Psoas muscle (tissue), 8 donors: ENCODE data around the gene ACD. TPM values are rescaled to one million over a fixed set of nuclear protein-coding genes. Genes with fewer than 3 reads are reported as not detected.

Source experiments
- ATAC-seq, 4 donors: fragments of 200-7000 bp; cut with Tn5 transposase; one replicate each; pipeline ENCODE4 v1.9.1; 2020; ENCODE audit warnings: moderate library complexity in 3 of 4, mild to moderate bottlenecking in 2 of 4
- DNase-seq, 2 donors: peaks; one replicate each; pipeline ENCODE4 v3.0.0-alpha.2; 2020
- H3K27ac ChIP-seq: fragments of 200-600 bp; one replicate; pipeline ENCODE4 v1.8.0; 2022
- H3K27me3 ChIP-seq, 3 donors: fragments of 200-600 bp in 1 of 3; one replicate each; pipeline versions ENCODE4 v1.6.1 to v1.8.0; 2013 to 2022; ENCODE audit warnings: low read length in 2 of 3, mild to moderate bottlenecking in 2 of 3, moderate library complexity in 1 of 3; ENCODE audit not compliant: insufficient read depth in 3 of 3
- H3K36me3 ChIP-seq, 2 donors: fragments of 200-600 bp in 1 of 2; one replicate each; pipeline versions ENCODE4 v1.6.1 to v1.8.0; 2013 to 2022; ENCODE audit warnings: low read depth in 1 of 2, mild to moderate bottlenecking in 1 of 2, moderate library complexity in 1 of 2; ENCODE audit not compliant: insufficient read depth in 1 of 2
- H3K4me1 ChIP-seq: fragments of 200-600 bp; one replicate; pipeline ENCODE4 v1.8.0; 2022
- H3K4me3 ChIP-seq: fragments of 200-600 bp; one replicate; pipeline ENCODE4 v1.8.0; 2022; ENCODE audit warnings: mild to moderate bottlenecking
- H3K9me3 ChIP-seq: fragments of 200-600 bp; one replicate; pipeline ENCODE4 v1.8.0; 2022
- CTCF ChIP-seq: fragments of 200-600 bp; IDR thresholded peaks from one replicate; pipeline ENCODE4 v1.8.0; 2022; ENCODE audit warnings: antibody characterized with exemption
- WGBS, 3 donors: extraction: QIAGEN DNeasy Blood & Tissue Kit; methylation state at CpG; one replicate each; pipeline versions ENCODE4 v1.1.6 to v1.1.7; 2013; 5-methylcytosine and 5-hydroxymethylcytosine counted together
- intact Hi-C, 2 donors: fragments of 100-400 bp; cut with DNase I; formaldehyde crosslinking; loops; one replicate each; pipeline versions ENCODE4 v1.11.0 to v1.14.2; 2022
- polyA plus RNA-seq, 3 donors: library from polyadenylated mRNA; stranded (reverse); fragments of 200-250 nt; gene quantifications; one replicate each; pipeline ENCODE4 v1.2.3, GENCODE V29; 2013
- total RNA-seq, 4 donors: library from RNA; stranded (reverse); fragmentation: NEBNext Ultra II Directional in 2 of 4; extraction: Animal tissue kit (Norgen Biotek cat#: 25700) in 2 of 4; gene quantifications; one replicate each; pipeline versions ENCODE4 v1.2.1 to v1.2.4, GENCODE V29; 2021 to 2023
- donor health status: healthy with polysubstance abuse.
- donor health status: DM: no; HTN: no; CAD: no; lungs with moderate emphysema.
- donor health status: Bipolar disorder and iron deficiency.
- donor health status: healthy.
- donor health status: DM: yes; HTN: yes; CAD: no.
- donor health status: DM: no; HTN: no; CAD: no.
- donor health status: DM: no; HTN: no; CAD: no.
- donor health status: DM: yes; HTN: yes; CAD: no.

ACD gene
- total and polyA plus RNA-seq, 7 donors = 4.9 to 16.7 (median 8.9) TPM

- H3K9me3 ChIP-seq = no peaks in the 10 kb centered on the region
- intact Hi-C loops = no loop called here
- no peak for TF ChIP-seq CTCF
- peaks cover 0 to 36% of the 10 kb centered on the region in 2 donors for H3K36me3 ChIP-seq
- no peak overlapping the region for H3K4me3 ChIP-seq
- DNase-seq (no peak), ATAC-seq (no peak)
- H3K27ac ChIP-seq = no peak overlapping the region
- H3K27me3 ChIP-seq = no peaks in the 10 kb centered on the region
- H3K4me1 ChIP-seq = peaks cover 24% of the 10 kb centered on the region
- WGBS, 3 donors = 90 to 95% (median 94%) methylated on average over 34 of the region's 34 CpGs
Measured at GRCh38 chr16:67661886-67662652, 2.0 kb upstream of the ACD start.

- TF ChIP-seq CTCF = no peak
- Histone ChIP-seq H3K36me3 (peaks cover 0 to 36% of the 10 kb centered on the region in 2 donors), H3K4me3 (peak overlapping the region; percentile 91), H3K9me3 (no peaks in the 10 kb centered on the region), H3K27me3 (no peaks in the 10 kb centered on the region), H3K27ac (peak overlapping the region; percentile 87), H3K4me1 (peaks cover 21% of the 10 kb centered on the region)
- intact Hi-C loops = no loop called here
- no peak for DNase-seq
- no peak for ATAC-seq
- WGBS, 3 donors = 19 to 23% (median 19%) methylated on average over 35 to 39 of the region's 39 CpGs
Measured at GRCh38 chr16:67661101-67661761, 1.2 kb upstream of the ACD start.

GRCh38 chr16:67660564-67661028 lies 536 bp upstream of the ACD start, which contains the start of gene PARD6A:
PARD6A (plus strand) TSS chr16:67660960; CDS start chr16:67661039, 79 bp downstream.
- TF ChIP-seq CTCF = no peak
- Histone ChIP-seq H3K9me3 (no peaks in the 10 kb centered on the region), H3K4me3 (peak within 1 kb of the TSS; percentile 91), H3K27ac (peak within 1 kb of the TSS; percentile 87), H3K4me1 (peaks cover 16% of the 10 kb centered on the region), H3K36me3 (peaks cover 0 to 36% of the 10 kb centered on the region in 2 donors), H3K27me3 (no peaks in the 10 kb centered on the region)
- peak; percentile 94 to 97 for DNase-seq
- intact Hi-C loops = no loop called here
- 0 to 1% (median 0%) methylated on average over 42 to 48 of the region's 48 CpGs for WGBS, 3 donors
- peak; percentile 86 to 91 (median 88) for ATAC-seq

- DNase-seq (no peak), ATAC-seq (no peak)
- Histone ChIP-seq H3K27ac (no peak overlapping the region), H3K36me3 (peaks cover 0 to 26% of the 10 kb centered on the region in 2 donors), H3K4me3 (peak overlapping the region; percentile 91), H3K27me3 (peaks cover 0 to 9% (median 9%) of the 10 kb centered on the region in 3 donors), H3K4me1 (peaks cover 16% of the 10 kb centered on the region), H3K9me3 (no peaks in the 10 kb centered on the region)
- no peak for TF ChIP-seq CTCF
- WGBS, 3 donors = 34 to 44% (median 37%) methylated on average over 19 to 21 of the region's 21 CpGs
- intact Hi-C loops = loop anchor here in 1 of 2 donors (5.0 kb wide), 1 partner anchor 92 kb away; no protein-coding TSS in a partner anchor
Measured at GRCh38 chr16:67658849-67659674, 998 bp downstream of the ACD start.
